IPS-20b (cell line): ENCODE results near the gene GRIK3.

Experiments used
- H3K27ac ChIP-seq: one replicate; pipeline ENCODE4 v1.5.1; 2013; ENCODE audit warnings: low read length
- H3K27me3 ChIP-seq: 2 replicates; pipeline ENCODE4 v1.6.1; 2013; ENCODE audit warnings: mild to moderate bottlenecking, low read length, inconsistent platforms; ENCODE audit not compliant: insufficient read depth
- H3K36me3 ChIP-seq: 2 replicates; pipeline ENCODE4 v1.6.1; 2013; ENCODE audit warnings: low read depth, mild to moderate bottlenecking, inconsistent platforms, low read length, moderate library complexity; ENCODE audit not compliant: insufficient read depth
- H3K4me1 ChIP-seq: 2 replicates; pipeline ENCODE4 v1.6.1; 2013; ENCODE audit warnings: mild to moderate bottlenecking, control low read depth, inconsistent platforms, low read length, moderate library complexity; ENCODE audit not compliant: insufficient read depth
- H3K4me3 ChIP-seq: 2 replicates; pipeline ENCODE4 v1.5.1; 2013; ENCODE audit warnings: mild to moderate bottlenecking, low read length, inconsistent platforms
- H3K9ac ChIP-seq: 2 replicates; pipeline ENCODE4 v1.6.1; 2013; ENCODE audit warnings: low read depth, mild to moderate bottlenecking, inconsistent platforms, low read length, moderate library complexity
- H3K9me3 ChIP-seq: 2 replicates; pipeline ENCODE4 v1.6.1; 2013; ENCODE audit warnings: mild to moderate bottlenecking, low read depth, low read length, inconsistent platforms; ENCODE audit not compliant: insufficient read depth

GRIK3 gene

DNA sequence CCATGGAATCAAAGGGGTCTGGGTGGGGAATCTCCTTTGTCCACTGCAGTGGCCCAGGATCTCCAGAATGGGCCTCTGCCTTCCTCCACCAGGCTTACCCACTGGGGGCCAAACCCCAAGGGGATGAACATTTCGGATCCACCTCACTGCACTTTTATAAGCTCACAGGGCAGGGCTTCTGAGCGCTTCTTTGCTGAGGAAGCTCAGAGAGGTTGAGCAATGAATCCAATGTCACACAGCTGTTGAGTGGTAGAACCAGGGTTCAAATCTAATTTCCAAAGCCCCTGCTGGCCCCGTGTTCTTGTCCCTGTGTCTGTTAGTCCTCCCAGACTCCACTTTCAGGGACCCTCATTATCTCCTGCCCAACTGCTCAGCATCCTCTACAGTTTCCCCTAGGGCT is 250.8 kb downstream of the GRIK3 start:
- no peak overlapping the region for H3K27ac ChIP-seq
- no peak overlapping the region for H3K9ac ChIP-seq
- no peaks in the 10 kb centered on the region for H3K4me1 ChIP-seq
- H3K9me3 ChIP-seq = no peaks in the 10 kb centered on the region
- no peak overlapping the region for H3K4me3 ChIP-seq
- no peaks in the 10 kb centered on the region for H3K36me3 ChIP-seq
- no peaks in the 10 kb centered on the region; the same call in 1 of the 2 replicates for H3K27me3 ChIP-seq

DNA sequence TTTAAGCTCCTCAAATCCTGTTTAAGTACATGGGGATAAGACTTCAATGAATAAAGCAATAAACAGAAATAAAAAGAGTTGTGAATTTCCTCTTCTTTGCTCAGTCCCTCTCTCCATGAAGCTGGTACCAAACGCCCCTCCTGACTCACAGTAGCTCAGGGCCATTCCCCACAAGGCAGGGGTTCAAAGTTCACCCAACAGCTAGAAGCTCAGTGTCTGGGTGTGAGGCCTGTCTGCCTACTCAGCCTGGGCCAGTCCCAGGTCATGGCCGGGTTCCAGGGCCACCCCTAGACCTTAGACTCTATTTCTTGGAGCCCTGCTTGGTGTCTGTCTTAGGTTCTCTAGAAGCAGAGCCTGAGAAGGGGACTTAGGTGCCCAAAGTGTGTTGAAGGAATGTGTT is 251.5 kb downstream of the GRIK3 start:
- no peaks in the 10 kb centered on the region; the same call in 1 of the 2 replicates for H3K27me3 ChIP-seq
- H3K9ac ChIP-seq = no peak overlapping the region
- no peak overlapping the region for H3K4me3 ChIP-seq
- no peaks in the 10 kb centered on the region for H3K36me3 ChIP-seq
- no peaks in the 10 kb centered on the region for H3K9me3 ChIP-seq
- H3K4me1 ChIP-seq = no peaks in the 10 kb centered on the region
- H3K27ac ChIP-seq = no peak overlapping the region

DNA sequence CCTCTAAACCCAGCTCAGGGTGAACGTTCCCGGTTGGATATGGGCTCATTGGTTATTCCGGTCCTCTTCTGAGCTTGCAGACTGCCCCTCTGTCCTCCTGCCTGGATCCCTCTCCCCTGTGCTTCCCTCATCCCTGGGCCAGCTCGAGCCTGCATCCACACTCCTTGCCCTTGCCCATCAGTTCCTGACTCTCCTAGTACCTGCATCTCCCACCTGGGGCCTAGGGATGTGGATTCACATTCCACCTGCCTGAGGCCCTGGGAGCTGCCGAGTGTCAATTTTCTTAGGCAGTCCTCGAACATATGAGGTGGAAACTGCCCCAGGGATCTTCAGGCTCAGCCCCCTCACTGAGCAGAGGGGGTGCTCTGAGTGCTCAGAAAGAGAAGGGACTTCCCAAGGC is 252.2 kb downstream of the GRIK3 start:
- H3K27me3 ChIP-seq = no peaks in the 10 kb centered on the region

DNA sequence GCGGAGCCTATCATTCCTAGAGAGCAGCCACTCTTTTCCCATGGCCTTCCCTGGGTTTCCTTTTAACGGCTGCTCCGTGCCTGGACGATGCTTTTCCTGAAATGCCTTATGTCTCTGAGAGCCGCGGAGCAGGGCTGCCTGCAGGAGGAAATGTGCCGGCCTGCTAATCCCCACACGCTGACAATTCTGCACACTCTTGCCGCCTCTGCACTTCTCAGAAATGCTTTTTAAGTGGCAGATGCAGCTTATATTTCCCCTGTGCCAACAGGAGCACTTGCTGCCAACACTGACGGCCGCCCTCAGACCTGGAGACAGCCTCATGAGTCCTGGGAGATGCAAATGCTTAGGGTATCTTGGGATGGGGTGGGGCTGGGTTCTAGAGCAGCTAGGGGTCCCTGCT is 253.2 kb downstream of the GRIK3 start:
- no peak overlapping the region for H3K9ac ChIP-seq
- H3K27ac ChIP-seq = no peak overlapping the region
- H3K27me3 ChIP-seq = no peaks in the 10 kb centered on the region
- H3K4me3 ChIP-seq = no peak overlapping the region
- H3K4me1 ChIP-seq = no peaks in the 10 kb centered on the region
- no peaks in the 10 kb centered on the region for H3K36me3 ChIP-seq
- H3K9me3 ChIP-seq = no peaks in the 10 kb centered on the region

More for the DNA sequence above, 252.2 kb downstream of the GRIK3 start:
- no peaks in the 10 kb centered on the region for H3K36me3 ChIP-seq
- no peak overlapping the region for H3K27ac ChIP-seq
- no peaks in the 10 kb centered on the region for H3K9me3 ChIP-seq
- no peak overlapping the region for H3K9ac ChIP-seq
- H3K4me3 ChIP-seq = no peak overlapping the region
- no peaks in the 10 kb centered on the region for H3K4me1 ChIP-seq

DNA sequence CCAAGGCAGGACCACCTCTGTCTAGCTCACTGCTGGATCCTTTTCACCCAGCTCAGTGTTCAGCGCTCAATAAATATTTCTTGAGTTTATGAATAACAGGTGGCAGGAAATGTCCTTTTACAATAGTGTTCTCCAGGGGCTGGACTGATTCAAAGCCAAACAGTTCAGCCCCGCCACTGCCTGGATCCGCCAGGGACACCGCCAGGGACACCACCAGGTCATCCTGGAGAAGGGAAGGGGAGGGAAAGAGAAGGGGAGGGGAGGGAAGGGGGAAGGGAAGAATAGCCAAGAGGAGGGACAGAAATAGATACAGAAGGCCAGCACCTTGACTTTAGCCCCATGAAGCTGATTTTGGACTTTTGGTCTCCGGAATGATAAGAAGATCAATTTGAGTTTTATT is 255.6 kb downstream of the GRIK3 start:
- H3K9ac ChIP-seq = no peak overlapping the region
- H3K9me3 ChIP-seq = no peaks in the 10 kb centered on the region
- no peaks in the 10 kb centered on the region for H3K36me3 ChIP-seq
- no peak overlapping the region for H3K27ac ChIP-seq
- no peak overlapping the region for H3K4me3 ChIP-seq
- H3K27me3 ChIP-seq = peaks cover 12% of the 10 kb centered on the region; the same call in 1 of the 2 replicates
- H3K4me1 ChIP-seq = no peaks in the 10 kb centered on the region

DNA sequence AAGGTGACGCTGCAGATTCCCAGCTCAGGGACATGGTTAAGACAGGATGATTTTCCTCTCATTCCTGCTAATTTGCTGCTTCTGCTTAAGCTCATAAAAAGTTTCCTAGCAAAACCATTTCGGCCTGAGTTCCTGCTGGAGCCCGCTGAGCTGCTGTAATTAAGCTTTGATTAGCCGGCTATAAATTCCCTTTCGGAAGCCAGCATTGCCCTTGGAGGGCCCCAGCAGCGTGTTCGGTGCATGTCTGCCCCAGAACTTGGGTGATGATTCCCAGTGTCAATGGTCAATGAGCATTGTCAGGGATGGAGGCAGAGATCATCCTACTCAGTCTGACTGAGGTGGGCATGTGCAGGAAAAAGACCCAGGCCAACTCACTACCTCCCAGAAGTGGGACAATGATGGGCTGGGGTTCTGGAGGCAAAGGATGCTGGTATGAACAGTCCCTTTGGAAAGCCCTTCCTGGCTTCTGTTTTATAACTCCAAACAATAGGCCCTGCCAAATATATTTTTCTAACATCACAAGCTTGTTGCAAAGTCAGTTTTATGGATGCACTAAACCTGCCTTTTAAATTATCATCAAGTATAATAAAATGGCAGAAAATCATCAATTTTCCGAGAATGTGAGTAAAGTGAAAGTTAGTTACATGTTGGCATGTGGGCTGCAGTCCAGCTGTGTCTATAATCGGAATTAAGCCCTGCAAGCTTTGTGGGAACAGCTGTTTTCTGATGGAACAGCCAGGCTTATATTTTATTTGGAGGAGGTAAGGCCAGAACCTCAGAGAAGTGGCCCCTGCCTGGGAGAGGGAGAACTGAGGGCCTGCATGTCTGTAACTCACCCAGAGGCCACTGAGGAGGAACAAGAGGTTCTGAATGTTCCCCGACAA is 257.1 kb downstream of the GRIK3 start:
- Histone ChIP-seq H3K4me3 (no peak overlapping the region), H3K27ac (no peak overlapping the region), H3K27me3 (peaks cover 24% of the 10 kb centered on the region; the same call in 1 of the 2 replicates), H3K9me3 (no peaks in the 10 kb centered on the region), H3K4me1 (peaks cover 8% of the 10 kb centered on the region; the same call in 1 of the 2 replicates), H3K9ac (no peak overlapping the region), H3K36me3 (no peaks in the 10 kb centered on the region)

DNA sequence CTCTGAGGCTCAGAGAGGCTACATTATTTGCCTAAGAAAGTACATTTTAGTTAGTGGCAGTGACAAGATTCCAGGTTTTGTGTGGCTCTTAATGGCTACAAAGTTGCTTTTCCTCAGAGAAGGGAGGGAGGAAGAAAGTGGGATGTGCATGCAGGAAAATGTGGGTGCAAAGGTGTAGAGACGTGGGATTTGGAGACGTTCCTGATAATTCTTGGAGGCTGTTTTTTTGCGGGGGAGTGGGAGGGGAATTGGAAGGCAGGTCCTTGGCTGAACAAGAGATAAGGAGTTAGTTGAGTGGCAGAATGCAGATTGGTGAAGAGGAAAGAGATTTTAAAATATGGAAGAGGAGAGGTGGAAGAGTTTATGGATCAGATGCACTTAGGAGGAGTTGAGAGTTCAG is 258.1 kb downstream of the GRIK3 start:
- Histone ChIP-seq H3K36me3 (no peaks in the 10 kb centered on the region), H3K4me1 (peaks cover 16% of the 10 kb centered on the region; the same call in 1 of the 2 replicates), H3K9ac (no peak overlapping the region), H3K4me3 (no peak overlapping the region), H3K27me3 (peaks cover 24% of the 10 kb centered on the region; the same call in 1 of the 2 replicates), H3K9me3 (no peaks in the 10 kb centered on the region), H3K27ac (no peak overlapping the region)

DNA sequence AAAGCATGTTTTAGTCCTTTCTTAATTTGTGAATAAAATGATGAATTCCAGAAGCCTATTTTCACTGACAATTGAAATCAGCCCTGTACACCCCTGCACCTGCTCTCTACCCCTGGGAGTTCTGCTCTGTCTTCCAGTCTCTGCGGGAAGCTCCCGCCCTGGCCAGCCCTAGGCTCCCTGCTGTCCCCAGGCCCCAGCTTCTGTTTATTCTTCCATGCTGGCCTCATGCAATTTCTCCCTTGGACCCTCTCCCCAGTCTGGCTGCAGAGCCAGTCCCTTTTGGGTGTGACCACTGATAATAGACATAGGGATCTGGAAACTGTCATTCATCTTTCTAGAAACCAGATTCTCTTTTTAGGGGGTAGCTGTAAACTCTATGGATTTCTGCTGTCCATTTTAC is 258.6 kb downstream of the GRIK3 start:
- H3K9me3 ChIP-seq = no peaks in the 10 kb centered on the region
- no peak overlapping the region for H3K4me3 ChIP-seq
- peaks cover 24% of the 10 kb centered on the region; the same call in 1 of the 2 replicates for H3K27me3 ChIP-seq
- no peaks in the 10 kb centered on the region for H3K36me3 ChIP-seq
- no peak overlapping the region for H3K9ac ChIP-seq
- H3K27ac ChIP-seq = no peak overlapping the region
- H3K4me1 ChIP-seq = peaks cover 19% of the 10 kb centered on the region

DNA sequence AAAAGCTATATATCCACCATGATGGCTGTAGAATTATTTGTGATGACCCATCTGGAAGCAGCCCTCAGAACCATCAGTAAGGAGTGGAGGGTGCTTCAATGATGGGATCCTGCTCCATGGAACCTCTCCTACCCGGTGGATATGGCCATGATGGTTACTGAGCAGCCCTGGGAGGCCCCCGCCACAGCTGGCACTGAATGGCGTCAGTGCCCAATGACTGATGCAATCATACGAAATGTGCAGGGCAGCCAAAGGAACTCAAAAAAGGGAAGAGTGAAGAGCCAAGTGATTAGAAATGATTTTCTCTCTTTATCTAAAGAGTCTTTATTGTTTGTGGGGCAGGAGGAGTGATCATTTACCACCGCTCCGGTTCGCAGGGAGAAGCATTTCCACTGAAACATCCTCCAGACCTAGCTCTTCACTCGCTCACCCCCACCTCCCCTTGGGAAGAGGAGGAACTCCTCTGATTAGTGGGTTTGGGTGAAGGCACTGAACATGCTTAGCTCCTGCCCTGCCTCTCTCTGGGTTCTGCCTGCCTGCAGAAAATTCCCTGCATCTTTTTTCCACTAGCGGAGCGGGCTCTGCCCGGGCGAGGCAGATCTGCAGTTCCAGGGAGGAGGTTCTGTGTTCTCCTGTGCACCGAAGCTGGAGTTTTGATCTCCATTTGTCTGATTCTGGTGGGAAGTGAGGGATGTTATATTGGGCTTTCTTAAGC is 260.3 kb downstream of the GRIK3 start:
- H3K36me3 ChIP-seq = no peaks in the 10 kb centered on the region

DNA sequence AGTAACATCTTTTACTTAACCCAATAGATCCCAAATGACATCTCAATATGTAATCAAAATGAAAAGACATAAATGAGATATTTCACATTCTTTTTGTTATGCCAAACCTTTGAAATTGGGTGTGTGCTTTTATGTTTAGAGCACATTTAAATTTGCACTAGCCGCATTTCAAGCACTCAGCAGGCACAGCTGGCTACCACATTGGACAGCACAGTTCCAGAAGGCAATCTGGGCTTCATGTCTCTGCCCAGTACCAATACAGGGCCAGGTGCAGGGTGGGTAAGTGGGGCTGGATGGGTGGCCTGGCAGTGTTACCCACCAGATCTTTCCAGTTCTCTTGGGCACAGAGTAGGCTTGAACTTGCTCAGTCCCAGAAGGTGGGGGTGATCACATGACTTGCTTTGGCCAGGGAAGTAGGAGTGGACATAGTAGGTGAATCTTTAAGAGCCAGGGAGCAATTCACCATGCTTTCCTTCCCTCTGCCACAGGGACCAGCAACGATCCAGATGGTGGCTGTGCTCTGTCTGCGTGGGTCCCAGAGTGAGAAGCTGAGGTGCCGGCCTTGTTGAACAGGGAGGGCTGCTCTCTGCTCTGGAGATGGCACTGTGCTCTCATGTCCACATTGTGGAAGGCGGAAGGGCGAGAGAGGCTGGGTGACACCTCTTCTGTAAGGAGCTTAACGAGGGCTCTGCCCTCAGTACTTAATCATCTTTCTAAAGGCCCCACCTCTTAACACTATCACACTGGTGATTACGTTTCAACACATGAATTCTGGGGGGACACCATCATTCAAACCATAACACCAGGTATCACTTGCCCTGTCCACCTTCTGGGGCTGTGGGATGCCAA is 261.4 kb downstream of the GRIK3 start:
- H3K9me3 ChIP-seq = no peaks in the 10 kb centered on the region
- peaks cover 31% of the 10 kb centered on the region for H3K4me1 ChIP-seq
- H3K36me3 ChIP-seq = no peaks in the 10 kb centered on the region
- no peak overlapping the region for H3K9ac ChIP-seq
- no peak overlapping the region for H3K27ac ChIP-seq
- H3K4me3 ChIP-seq = no peak overlapping the region
- peaks cover 33% of the 10 kb centered on the region for H3K27me3 ChIP-seq

More for the DNA sequence above, 260.3 kb downstream of the GRIK3 start:
- H3K4me3 ChIP-seq = no peak overlapping the region
- H3K9me3 ChIP-seq = no peaks in the 10 kb centered on the region
- H3K27ac ChIP-seq = no peak overlapping the region
- peaks cover 31% of the 10 kb centered on the region for H3K4me1 ChIP-seq
- no peak overlapping the region for H3K9ac ChIP-seq
- peaks cover 25% of the 10 kb centered on the region for H3K27me3 ChIP-seq

DNA sequence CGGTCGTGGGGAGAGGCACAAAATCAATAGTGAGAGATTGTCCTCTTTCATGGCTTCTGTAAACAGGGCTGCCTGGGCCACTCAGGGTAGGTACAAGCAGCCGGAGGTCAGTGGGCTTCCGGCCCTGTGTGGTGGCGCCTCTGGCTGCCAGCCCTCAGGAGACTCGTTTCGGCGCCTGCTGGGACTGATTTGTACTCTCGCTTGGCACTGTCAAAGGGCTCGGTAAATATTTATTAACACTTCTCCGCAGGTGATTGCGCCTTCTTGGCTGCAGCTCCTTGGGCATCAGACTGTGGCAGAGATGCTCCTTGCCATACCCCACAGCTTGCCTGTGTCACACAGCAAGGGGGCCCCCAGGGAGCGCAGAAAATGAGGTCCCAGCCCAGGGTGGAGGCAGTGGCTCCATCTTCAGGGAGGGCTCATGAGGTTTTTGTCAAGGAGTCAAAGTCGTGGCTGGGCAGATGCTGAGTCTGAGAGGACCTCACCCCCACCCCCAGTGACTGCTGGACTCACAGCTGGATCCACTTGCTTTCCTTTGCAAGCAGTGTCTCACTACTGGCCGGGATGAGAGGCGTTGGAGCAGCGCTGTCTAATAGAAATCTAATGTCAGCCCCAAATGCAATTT is 262.5 kb downstream of the GRIK3 start:
- Histone ChIP-seq H3K9me3 (no peaks in the 10 kb centered on the region), H3K9ac (peak overlapping the region; percentile 51; the same call in 1 of the 2 replicates), H3K4me1 (peaks cover 31% of the 10 kb centered on the region), H3K27me3 (peaks cover 33% of the 10 kb centered on the region), H3K4me3 (peak overlapping the region; percentile 52; the same call in 1 of the 2 replicates), H3K36me3 (no peaks in the 10 kb centered on the region), H3K27ac (peak overlapping the region; percentile 49)
